Smooth muscle cell (in vitro differentiated cells): ENCODE data around the gene GNPAT. TPM values are rescaled to one million over a fixed set of nuclear protein-coding genes. Genes with fewer than 3 reads are reported as not detected.

ENCODE experiments used
- DNase-seq: peaks from one replicate; lab custom pipeline; 2025; ENCODE audit not compliant: unreplicated experiment; lab: John Stamatoyannopoulos, UW
- H2AFZ ChIP-seq: fragments of 200-600 bp; sonication (generic); 2 replicates; pipeline ENCODE4 v1.6.0; 2016; ENCODE audit warnings: antibody characterized with exemption, low read depth, mild to moderate bottlenecking
- H3F3A ChIP-seq: fragments of 200-600 bp; sonication (generic); 2 replicates; pipeline ENCODE4 v1.6.0; 2017; ENCODE audit warnings: antibody characterized with exemption, low read depth
- H3K27ac ChIP-seq: fragments of 200-600 bp; sonication (generic); 2 replicates; pipeline ENCODE4 v1.5.1; 2016; ENCODE audit warnings: low read depth, mild to moderate bottlenecking
- H3K27me3 ChIP-seq: fragments of 200-600 bp; sonication (generic); 2 replicates; pipeline ENCODE4 v1.6.1; 2016; ENCODE audit warnings: low read depth, mild to moderate bottlenecking
- H3K36me3 ChIP-seq: fragments of 200-600 bp; sonication (generic); 2 replicates; pipeline ENCODE4 v1.5.1; 2016; ENCODE audit warnings: low read depth
- H3K4me1 ChIP-seq: fragments of 200-600 bp; sonication (generic); 2 replicates; pipeline ENCODE4 v1.5.1; 2016; ENCODE audit warnings: low read depth
- H3K4me2 ChIP-seq: fragments of 200-600 bp; sonication (generic); 2 replicates; pipeline ENCODE4 v1.6.0; 2016; ENCODE audit warnings: mild to moderate bottlenecking
- H3K4me3 ChIP-seq: fragments of 200-600 bp; sonication (generic); 2 replicates; pipeline ENCODE4 v1.5.1; 2016; ENCODE audit warnings: mild to moderate bottlenecking
- H3K79me2 ChIP-seq: fragments of 200-600 bp; sonication (generic); 2 replicates; pipeline ENCODE4 v1.6.0; 2016; ENCODE audit warnings: low read depth, mild to moderate bottlenecking
- H3K9ac ChIP-seq: fragments of 200-600 bp; sonication (generic); 2 replicates; pipeline ENCODE4 v1.6.0; 2016; ENCODE audit warnings: low read depth
- H3K9me3 ChIP-seq: fragments of 200-600 bp; sonication (generic); replicated peaks from 2 replicates; pipeline ENCODE4 v1.5.1; 2016; ENCODE audit warnings: low read depth
- H4K20me1 ChIP-seq: fragments of 200-600 bp; sonication (generic); 2 replicates; pipeline ENCODE4 v1.6.0; 2016; ENCODE audit warnings: low read depth
- CTCF ChIP-seq: fragments of 200-600 bp; sonication (generic); IDR thresholded peaks from 2 replicates; pipeline ENCODE4 v1.5.1; 2017; ENCODE audit warnings: borderline replicate concordance, mild to moderate bottlenecking, antibody characterized with exemption; ENCODE audit not compliant: insufficient read depth, poor library complexity, severe bottlenecking
- WGBS: methylation state at CpG from one replicate; pipeline ENCODE4 v1.1.7; 2016; ENCODE audit warnings: low lambda C conversion rate; 5-methylcytosine and 5-hydroxymethylcytosine counted together
- polyA plus RNA-seq: library from polyadenylated mRNA; unstranded; fragments of >200 nt; fragmentation: Nextera tagmentation; extraction: Ambion mirVana; gene quantifications from 2 replicates; pipeline ENCODE4 v1.2.1, GENCODE V29; 2016
- total RNA-seq: library from RNA; depleted of rRNA; stranded (reverse); fragments of >200 nt; gene quantifications from 2 replicates; pipeline ENCODE4 v1.2.3, GENCODE V29; 2014

GNPAT gene
- total and polyA plus RNA-seq, 2 experiments from 2014 or later = 43.9 to 45.8 TPM

DNA sequence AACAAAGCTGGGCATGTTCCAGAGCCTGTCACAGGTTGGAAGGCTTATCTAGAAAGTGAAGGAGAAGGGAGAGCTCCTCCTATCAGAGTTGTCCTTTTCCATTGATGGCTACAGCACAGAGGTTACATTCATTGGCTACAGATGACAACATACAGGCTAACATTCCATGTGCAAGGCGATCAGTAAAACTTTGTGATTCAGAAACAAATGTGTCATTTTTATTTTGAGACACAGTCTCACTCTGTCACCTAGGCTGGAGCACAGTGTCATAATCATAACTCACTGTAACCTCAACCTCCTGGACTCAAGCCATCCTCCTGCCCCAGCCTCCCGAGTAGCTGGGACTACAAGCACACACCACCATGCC, 46.6 kb upstream of the GNPAT start:
- no peak overlapping the region for H3K9ac ChIP-seq
- peaks cover 6% of the 10 kb centered on the region for H3K27me3 ChIP-seq
- 85% methylated on average over 2 of the region's 2 CpGs for WGBS
- H4K20me1 ChIP-seq = no peaks in the 10 kb centered on the region
- TF ChIP-seq CTCF = no peak
- DNase-seq = no peak
- H3K79me2 ChIP-seq = no peaks in the 10 kb centered on the region
- no peak overlapping the region for H3K4me3 ChIP-seq
- no peaks in the 10 kb centered on the region for H3K36me3 ChIP-seq
- no peaks in the 10 kb centered on the region for H3K9me3 ChIP-seq
- H3K4me2 ChIP-seq = no peak overlapping the region
- H3F3A ChIP-seq = no peaks in the 10 kb centered on the region
- no peak overlapping the region for H2AFZ ChIP-seq
- H3K4me1 ChIP-seq = no peaks in the 10 kb centered on the region
- no peak overlapping the region for H3K27ac ChIP-seq

DNA sequence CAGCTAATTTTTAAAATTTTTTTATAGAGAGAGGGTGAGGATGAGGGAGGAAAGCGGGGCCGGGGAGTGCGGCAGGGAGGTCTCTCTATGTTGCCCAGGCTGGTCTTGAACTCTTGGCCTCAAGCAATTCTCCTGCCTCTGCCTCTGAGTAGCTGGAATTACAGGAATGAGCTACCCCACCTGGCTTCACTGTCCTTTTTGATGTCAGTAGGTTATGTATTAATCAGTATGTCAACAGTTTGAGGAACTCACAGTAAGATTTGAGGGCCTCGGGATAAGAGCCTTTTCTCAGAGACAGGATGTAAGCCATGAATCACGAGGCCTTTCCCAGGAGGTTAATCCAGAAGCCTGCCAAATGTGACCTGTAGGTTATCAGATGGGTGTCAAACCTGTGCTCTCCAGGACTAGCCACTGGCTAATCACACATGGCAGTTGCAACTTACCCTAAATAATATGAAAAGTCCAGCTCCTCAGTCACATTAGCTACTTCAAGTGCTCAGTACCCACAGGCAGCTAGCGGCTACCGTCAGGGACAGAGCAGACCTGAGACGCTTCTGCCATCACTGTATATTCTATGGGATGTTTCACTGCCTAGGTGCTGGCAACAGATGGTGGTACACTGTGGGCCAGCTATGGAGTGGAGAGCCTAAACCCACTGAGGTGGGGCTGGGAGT, 46.0 kb upstream of the GNPAT start:
- no peak overlapping the region for H2AFZ ChIP-seq
- no peaks in the 10 kb centered on the region for H4K20me1 ChIP-seq
- no peaks in the 10 kb centered on the region for H3K4me1 ChIP-seq
- H3K79me2 ChIP-seq = no peaks in the 10 kb centered on the region
- H3K9ac ChIP-seq = no peak overlapping the region
- H3K27ac ChIP-seq = no peak overlapping the region
- no peaks in the 10 kb centered on the region for H3K9me3 ChIP-seq
- H3K27me3 ChIP-seq = peaks cover 6% of the 10 kb centered on the region
- no peaks in the 10 kb centered on the region for H3K36me3 ChIP-seq
- 88% methylated on average over 8 of the region's 8 CpGs for whole genome bisulfite sequencing
- H3K4me3 ChIP-seq = no peak overlapping the region
- no peak for TF ChIP-seq CTCF
- no peaks in the 10 kb centered on the region for H3F3A ChIP-seq
- no peak for DNase-seq
- H3K4me2 ChIP-seq = no peak overlapping the region

DNA sequence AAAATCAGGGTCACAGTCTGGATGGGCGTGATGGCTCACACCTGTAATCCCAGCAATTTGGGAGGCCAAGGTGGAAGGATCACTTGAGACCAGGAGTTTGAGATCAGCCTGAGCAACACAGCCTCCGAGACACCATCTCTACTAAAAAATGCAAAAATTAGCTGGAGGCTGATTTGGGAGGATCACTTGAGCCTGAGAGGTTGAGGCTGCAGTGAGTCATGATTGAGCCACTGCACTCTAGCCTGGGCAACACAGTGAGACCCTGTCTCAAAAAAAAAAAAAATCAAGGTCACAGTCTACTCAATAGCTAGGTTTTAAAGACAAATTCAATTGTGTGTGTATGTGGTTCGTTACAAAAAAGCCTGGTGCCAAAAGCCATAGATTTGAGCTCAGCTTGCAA, 44.7 kb upstream of the GNPAT start:
- Histone ChIP-seq H3K4me3 (no peak overlapping the region), H4K20me1 (no peaks in the 10 kb centered on the region), H3F3A (no peaks in the 10 kb centered on the region), H3K9ac (no peak overlapping the region), H3K9me3 (no peaks in the 10 kb centered on the region), H3K4me2 (no peak overlapping the region), H3K79me2 (no peaks in the 10 kb centered on the region), H3K27me3 (peaks cover 6% of the 10 kb centered on the region), H3K4me1 (no peaks in the 10 kb centered on the region), H3K27ac (no peak overlapping the region), H2AFZ (no peak overlapping the region), H3K36me3 (no peaks in the 10 kb centered on the region)
- WGBS = 87% methylated on average over 3 of the region's 3 CpGs
- TF ChIP-seq CTCF = no peak
- DNase-seq = no peak

GRCh38 chr1:231196728-231197127, 44.3 kb upstream of the GNPAT start:
- no peak overlapping the region for H3K4me3 ChIP-seq
- no peaks in the 10 kb centered on the region for H3F3A ChIP-seq
- no peak overlapping the region for H3K4me2 ChIP-seq
- H4K20me1 ChIP-seq = no peaks in the 10 kb centered on the region
- H3K27ac ChIP-seq = no peak overlapping the region
- no peaks in the 10 kb centered on the region for H3K4me1 ChIP-seq
- H3K27me3 ChIP-seq = peaks cover 6% of the 10 kb centered on the region
- no peak overlapping the region for H3K9ac ChIP-seq
- DNase-seq = no peak
- no peaks in the 10 kb centered on the region for H3K9me3 ChIP-seq
- H2AFZ ChIP-seq = no peak overlapping the region
- H3K36me3 ChIP-seq = no peaks in the 10 kb centered on the region
- TF ChIP-seq CTCF = no peak
- no peaks in the 10 kb centered on the region for H3K79me2 ChIP-seq
- whole genome bisulfite sequencing = 88% methylated on average over 2 of the region's 2 CpGs
